ENCODE results near the gene KAZN.

The KAZN gene

GRCh38 chr1:15154480-15155036 is 556.1 kb downstream of the KAZN start:
- DNase-seq: no peak

DNA sequence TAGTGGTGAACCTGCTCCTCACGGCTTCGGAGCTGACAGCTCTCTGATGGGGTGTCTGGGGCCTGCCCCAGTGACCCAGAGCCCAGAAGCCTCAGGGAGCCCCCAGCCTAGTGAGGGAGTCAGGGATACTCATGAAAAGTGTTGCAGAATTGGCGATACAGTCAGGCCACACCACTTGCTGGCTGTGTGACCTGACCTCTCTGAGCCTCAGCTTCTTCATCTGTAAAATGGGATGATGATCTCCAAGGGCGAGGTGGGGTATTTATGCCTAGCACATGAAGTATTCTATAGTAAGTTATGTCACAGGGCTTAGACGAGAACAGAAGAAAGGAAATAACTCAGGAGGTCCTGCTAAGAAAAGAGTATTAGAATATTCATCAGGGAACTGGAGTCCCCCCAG is 556.7 kb downstream of the KAZN start:
- no peak for DNase-seq

DNA sequence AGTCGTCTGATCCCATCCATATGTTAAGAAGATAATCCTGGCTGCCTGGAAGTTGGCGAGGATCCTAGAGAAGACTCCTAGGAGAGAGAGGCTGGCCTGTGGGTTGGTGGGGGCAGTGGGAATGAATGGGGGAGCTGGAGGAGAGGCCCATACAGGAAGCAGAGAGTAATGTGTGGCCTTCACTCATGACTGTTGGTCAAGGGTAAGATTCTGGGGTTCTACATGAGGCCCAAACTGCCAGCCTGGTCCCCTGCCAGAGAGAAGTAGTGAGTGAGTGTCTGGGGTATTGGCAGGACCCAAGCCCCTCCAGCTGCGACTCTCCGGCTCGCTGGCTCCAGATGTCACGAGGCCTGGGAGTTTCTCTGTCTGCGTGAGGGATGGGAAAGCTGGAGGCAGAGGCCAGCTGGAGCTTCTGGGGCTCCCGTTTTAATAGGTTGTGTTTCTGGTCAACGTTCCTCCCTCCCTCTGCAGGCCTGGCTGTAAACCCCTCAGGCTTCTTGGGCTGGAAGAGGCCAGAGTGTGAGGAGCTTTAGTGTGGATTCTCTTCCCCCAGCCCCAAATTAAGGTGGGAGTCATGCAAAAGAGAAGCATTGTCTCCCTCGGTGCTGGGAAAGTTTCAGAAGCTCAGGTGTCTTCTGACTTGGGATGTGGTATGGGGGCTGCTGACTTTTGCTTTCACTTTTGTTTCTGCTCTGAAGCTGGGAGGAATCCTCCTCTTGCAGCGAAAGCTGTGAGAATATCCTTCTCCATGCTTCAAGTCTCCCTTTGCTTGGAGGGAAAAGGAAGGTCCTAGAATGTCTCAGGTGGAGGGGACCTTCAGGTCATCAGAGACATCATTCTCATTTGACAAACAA is 557.6 kb downstream of the KAZN start:
- DNase-seq: no peak

- no peak for DNase-seq
Measured at GRCh38 chr1:15156807-15157380, 558.4 kb downstream of the KAZN start.

DNA sequence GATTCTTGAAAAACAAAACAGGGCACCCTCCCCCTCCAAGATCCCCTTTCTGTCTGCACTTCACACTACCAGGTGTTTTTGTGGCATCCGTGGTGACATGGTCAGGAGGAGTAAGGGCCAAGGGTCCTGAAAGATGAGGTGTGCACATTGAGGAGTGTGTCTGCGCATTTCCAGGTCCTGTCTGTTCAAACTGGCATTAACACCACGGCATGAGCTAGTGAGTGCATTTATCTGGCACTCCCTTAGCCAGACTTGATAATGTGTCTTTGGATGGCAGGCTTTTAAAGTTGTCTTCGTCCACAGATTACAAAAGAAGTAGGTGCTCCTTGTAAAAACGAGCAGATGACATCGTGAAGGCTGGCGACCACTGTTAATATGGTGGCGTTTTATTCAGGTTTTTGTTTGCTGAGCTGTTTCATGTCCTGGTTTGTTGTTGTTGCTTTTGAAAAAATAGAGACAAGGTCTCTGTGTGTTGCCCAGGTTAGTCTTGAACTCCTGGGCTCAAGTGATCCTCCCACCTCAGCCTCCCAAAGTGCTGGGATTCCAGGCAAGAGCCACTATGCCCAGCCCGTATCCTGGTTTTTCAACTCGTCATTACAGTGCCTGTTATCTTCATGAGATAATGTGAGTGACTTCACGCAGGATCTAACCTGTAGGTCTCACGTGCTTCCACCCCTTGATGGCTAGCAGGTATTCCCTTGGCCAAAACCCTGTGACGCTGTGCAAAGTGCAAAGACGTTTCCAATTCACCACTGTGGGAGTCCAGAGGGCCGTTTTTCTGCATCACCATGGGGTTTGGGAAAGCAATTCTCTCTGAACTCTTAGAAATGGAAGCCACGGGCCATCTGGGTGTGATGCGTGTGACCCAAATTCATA is 559.3 kb downstream of the KAZN start:
- DNase-seq: no peak

DNA sequence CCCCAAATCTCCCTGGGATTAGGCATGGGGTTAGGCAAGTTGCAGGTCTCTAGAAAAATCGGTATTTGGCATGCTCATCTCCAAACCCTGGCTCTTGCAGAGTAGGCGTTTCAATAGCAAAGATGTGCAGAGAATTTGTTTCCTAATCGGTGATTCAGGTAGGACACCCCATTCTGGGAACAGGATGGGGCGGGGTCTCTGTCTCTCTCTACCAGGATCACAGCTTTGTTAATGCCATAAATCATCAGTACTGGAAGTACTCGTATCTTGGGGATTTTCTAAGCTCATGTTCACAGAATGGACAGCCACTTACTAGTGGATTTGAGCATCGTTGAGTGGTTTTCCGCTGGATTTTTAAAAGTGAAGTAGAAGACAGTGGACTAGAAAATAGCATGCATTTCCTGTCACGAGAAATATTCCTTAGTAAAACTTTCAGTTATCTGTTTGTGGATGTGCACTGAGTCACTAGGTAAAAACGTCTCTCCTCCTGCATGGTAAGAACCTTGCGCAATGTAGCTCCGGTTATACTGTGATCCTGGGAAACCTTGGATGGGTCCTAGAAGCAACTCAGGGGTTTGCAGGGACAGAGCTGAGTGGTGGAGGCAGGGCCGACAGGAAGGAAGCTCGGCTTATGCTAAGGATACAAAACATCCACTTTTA is 560.2 kb downstream of the KAZN start:
- DNase-seq: no peak

DNA sequence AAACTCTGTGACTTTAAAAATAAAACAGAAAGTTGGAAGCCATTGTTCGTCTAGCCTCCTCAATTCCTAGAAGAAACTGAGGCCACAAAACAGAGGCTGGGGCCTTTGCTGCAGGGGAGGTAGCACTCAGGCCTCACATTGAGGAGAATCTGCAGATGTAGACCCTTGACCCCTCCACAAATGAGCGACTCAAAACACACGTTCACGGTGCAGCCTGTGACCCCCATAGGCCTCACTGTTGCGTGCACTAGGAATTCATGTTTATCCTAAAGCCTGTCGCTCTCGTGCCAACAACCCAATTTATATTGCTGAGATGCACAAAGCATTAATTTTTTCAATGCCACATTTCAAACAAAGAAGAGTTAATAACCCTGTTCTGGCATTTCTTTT is 560.7 kb downstream of the KAZN start:
- DNase-seq: no peak

DNA sequence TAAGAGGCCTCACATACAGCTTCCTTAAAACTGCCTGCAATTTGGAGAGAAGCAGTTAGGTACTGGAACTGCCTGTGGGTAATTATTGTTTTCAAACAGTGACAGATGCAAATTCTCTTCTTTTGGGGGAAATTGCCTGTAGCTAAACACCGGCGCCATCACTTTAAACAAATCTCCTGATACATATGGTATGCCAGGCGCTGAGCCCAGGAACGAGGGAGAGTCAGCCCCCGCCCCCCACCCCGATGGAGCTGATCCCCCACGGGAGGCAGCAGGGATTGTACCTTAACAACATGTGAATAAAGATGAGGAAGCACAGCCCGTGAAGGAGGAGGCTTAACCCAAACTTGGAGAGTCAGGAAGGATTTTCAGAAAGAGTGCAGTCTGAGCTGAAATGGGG is 562.1 kb downstream of the KAZN start:
- no peak for DNase-seq

GRCh38 chr1:15167386-15167785 is 568.9 kb downstream of the KAZN start:
- DNase-seq: no peak

All from NCI-H510A (cell line).